NCI-H2196 treated with DMSO at 0.1 percent for 48 hours (cell line): Measurements from ENCODE around the gene SMIM3.

Source experiments
- DNase-seq: peaks from one replicate; lab custom pipeline; 2025; ENCODE audit not compliant: unreplicated experiment; lab: John Stamatoyannopoulos, UW

SMIM3 gene

GRCh38 chr5:150765011-150765798 lies 13.4 kb upstream of the SMIM3 start:
- no peak for DNase-seq

- DNase-seq = no peak
Measured at GRCh38 chr5:150765799-150766169, 12.8 kb upstream of the SMIM3 start.

- DNase-seq = no peak
Measured at GRCh38 chr5:150766251-150766650, 12.3 kb upstream of the SMIM3 start.

- no peak for DNase-seq
Measured at GRCh38 chr5:150771034-150771795, 7.3 kb upstream of the SMIM3 start.

- no peak for DNase-seq
Measured at GRCh38 chr5:150774145-150774544, 4.4 kb upstream of the SMIM3 start.

- DNase-seq = no peak
Measured at GRCh38 chr5:150777685-150778084, 872 bp upstream of the SMIM3 start.

- no peak for DNase-seq
Measured at GRCh38 chr5:150778088-150778516, 455 bp upstream of the SMIM3 start.

- no peak for DNase-seq
Measured at GRCh38 chr5:150779397-150780186, 1.0 kb downstream of the SMIM3 start.

GRCh38 chr5:150780187-150780692 lies 1.7 kb downstream of the SMIM3 start:
- DNase-seq = no peak

GRCh38 chr5:150780816-150781221 lies 2.3 kb downstream of the SMIM3 start:
- no peak for DNase-seq

- no peak for DNase-seq
Measured at GRCh38 chr5:150781706-150782614, 3.4 kb downstream of the SMIM3 start.

GRCh38 chr5:150782850-150783249 lies 4.3 kb downstream of the SMIM3 start:
- no peak for DNase-seq

- peak; percentile 93 for DNase-seq
Measured at GRCh38 chr5:150783422-150783928, 4.9 kb downstream of the SMIM3 start.

- no peak for DNase-seq
Measured at GRCh38 chr5:150785950-150786349, 7.4 kb downstream of the SMIM3 start.

GRCh38 chr5:150786876-150787275 lies 8.3 kb downstream of the SMIM3 start:
- no peak for DNase-seq

GRCh38 chr5:150787656-150788055 lies 9.1 kb downstream of the SMIM3 start:
- no peak for DNase-seq

GRCh38 chr5:150788977-150789376 lies 10.4 kb downstream of the SMIM3 start:
- no peak for DNase-seq

- DNase-seq = no peak
Measured at GRCh38 chr5:150789450-150789849, 10.9 kb downstream of the SMIM3 start.

GRCh38 chr5:150789943-150790611 lies 11.5 kb downstream of the SMIM3 start:
- DNase-seq = no peak

GRCh38 chr5:150791536-150791935 lies 13.0 kb downstream of the SMIM3 start:
- no peak for DNase-seq
